ENCODE measurements around the gene LSM14B.

The LSM14B gene

GRCh38 chr20:62139636-62140035 is 17.4 kb downstream of the LSM14B start:
- WGBS = 93% methylated on average over 13 of the region's 13 CpGs
- no peak overlapping the region for H3K4me2 ChIP-seq (ENCODE audit: low read length, poor library complexity, severe bottlenecking)

GRCh38 chr20:62141043-62141396 is 18.7 kb downstream of the LSM14B start:
- no peaks in the 10 kb centered on the region for H3K27me3 ChIP-seq (ENCODE audit: control insufficient read depth in 1 of 2, insufficient read depth in 1 of 2, low read length in 2 of 2)
- no peak for DNase-seq
- peak overlapping the region; percentile 41 for H4K91ac ChIP-seq (ENCODE audit: low read length)
- no peak overlapping the region for H2BK12ac ChIP-seq (ENCODE audit: low read length in 2 of 2)
- peak overlapping the region in 1 of 2 experiments; percentile 93 for H3K4me3 ChIP-seq (ENCODE audit: insufficient read depth in 1 of 2, low read depth in 1 of 2, low read length in 2 of 2)
- H3K9ac ChIP-seq (ENCODE audit: low read length) = peak overlapping the region; percentile 96
- H2AFZ ChIP-seq (ENCODE audit: low read depth, low read length) = no peak overlapping the region
- H3K4me1 ChIP-seq (ENCODE audit: control insufficient read depth, insufficient read depth, low read depth, low read length) = peaks cover 12% of the 10 kb centered on the region
- H4K8ac ChIP-seq (ENCODE audit: low read length) = no peak overlapping the region
- no peak overlapping the region for H2BK15ac ChIP-seq (ENCODE audit: low read depth, poor library complexity, severe bottlenecking)
- H3K36me3 ChIP-seq (ENCODE audit: control insufficient read depth in 1 of 2, insufficient read depth in 2 of 2, low read depth in 1 of 2, low read length in 2 of 2) = peaks cover 47 to 55% of the 10 kb centered on the region in 2 experiments
- H3K4me2 ChIP-seq (ENCODE audit: low read length, poor library complexity, severe bottlenecking) = peak overlapping the region; percentile 44
- H3K23ac ChIP-seq (ENCODE audit: low read length in 2 of 2) = peak overlapping the region in 1 of 2 experiments; percentile 91
- H3K18ac ChIP-seq (ENCODE audit: low read depth in 1 of 2, low read length in 2 of 2) = no peak overlapping the region
- no peak overlapping the region for H2AK5ac ChIP-seq (ENCODE audit: low read length, severe bottlenecking)
- H3K79me1 ChIP-seq (replicated peaks; ENCODE audit: low read length, poor library complexity, severe bottlenecking) = peaks cover 9% of the 10 kb centered on the region
- H2BK5ac ChIP-seq (ENCODE audit: low read depth, low read length, poor library complexity, severe bottlenecking) = no peak overlapping the region
- WGBS = 96% methylated on average over 7 of the region's 7 CpGs
- H3K27ac ChIP-seq (ENCODE audit: low read length, poor library complexity, severe bottlenecking) = no peak overlapping the region
- H2BK120ac ChIP-seq (ENCODE audit: low read depth, low read length) = no peak overlapping the region
- no peaks in the 10 kb centered on the region for H3K9me3 ChIP-seq (ENCODE audit: control insufficient read depth, low read length)
- H3K14ac ChIP-seq (ENCODE audit: low read length in 2 of 2) = no peak overlapping the region
- no peak overlapping the region for H3K4ac ChIP-seq (ENCODE audit: low read depth in 1 of 2, low read length in 2 of 2)

More at GRCh38 chr20:62139636-62140035, 17.4 kb downstream of the LSM14B start:
- no peak overlapping the region for H2AFZ ChIP-seq (ENCODE audit: low read depth, low read length)
- no peak overlapping the region for H3K27ac ChIP-seq (ENCODE audit: low read length, poor library complexity, severe bottlenecking)
- H2BK15ac ChIP-seq (ENCODE audit: low read depth, poor library complexity, severe bottlenecking) = no peak overlapping the region
- H3K36me3 ChIP-seq (ENCODE audit: control insufficient read depth in 1 of 2, insufficient read depth in 2 of 2, low read depth in 1 of 2, low read length in 2 of 2) = peaks cover 52 to 61% of the 10 kb centered on the region in 2 experiments
- no peak overlapping the region for H3K18ac ChIP-seq (ENCODE audit: low read depth in 1 of 2, low read length in 2 of 2)
- peaks cover 11% of the 10 kb centered on the region for H3K4me1 ChIP-seq (ENCODE audit: control insufficient read depth, insufficient read depth, low read depth, low read length)
- H4K91ac ChIP-seq (ENCODE audit: low read length) = no peak overlapping the region
- no peak overlapping the region for H2BK5ac ChIP-seq (ENCODE audit: low read depth, low read length, poor library complexity, severe bottlenecking)
- H3K4me3 ChIP-seq (ENCODE audit: insufficient read depth in 1 of 2, low read depth in 1 of 2, low read length in 2 of 2) = no peak overlapping the region
- no peak for DNase-seq
- no peak overlapping the region for H3K9ac ChIP-seq (ENCODE audit: low read length)
- no peak overlapping the region for H3K14ac ChIP-seq (ENCODE audit: low read length in 2 of 2)
- H2BK120ac ChIP-seq (ENCODE audit: low read depth, low read length) = no peak overlapping the region
- peaks cover 17% of the 10 kb centered on the region for H3K79me1 ChIP-seq (replicated peaks; ENCODE audit: low read length, poor library complexity, severe bottlenecking)
- no peak overlapping the region for H3K23ac ChIP-seq (ENCODE audit: low read length in 2 of 2)
- no peak overlapping the region for H4K8ac ChIP-seq (ENCODE audit: low read length)
- no peaks in the 10 kb centered on the region for H3K27me3 ChIP-seq (ENCODE audit: control insufficient read depth in 1 of 2, insufficient read depth in 1 of 2, low read length in 2 of 2)
- H2AK5ac ChIP-seq (ENCODE audit: low read length, severe bottlenecking) = no peak overlapping the region
- no peak overlapping the region for H3K4ac ChIP-seq (ENCODE audit: low read depth in 1 of 2, low read length in 2 of 2)
- no peak overlapping the region for H2BK12ac ChIP-seq (ENCODE audit: low read length in 2 of 2)
- H3K9me3 ChIP-seq (ENCODE audit: control insufficient read depth, low read length) = no peaks in the 10 kb centered on the region

GRCh38 chr20:62141397-62142251 is 19.3 kb downstream of the LSM14B start:
- no peak overlapping the region for H3K18ac ChIP-seq (ENCODE audit: low read depth in 1 of 2, low read length in 2 of 2)
- peaks cover 9% of the 10 kb centered on the region for H3K79me1 ChIP-seq (replicated peaks; ENCODE audit: low read length, poor library complexity, severe bottlenecking)
- no peak overlapping the region for H2BK120ac ChIP-seq (ENCODE audit: low read depth, low read length)
- 22% methylated on average over 11 of the region's 14 CpGs for WGBS
- no peak overlapping the region for H2AFZ ChIP-seq (ENCODE audit: low read depth, low read length)
- H2BK5ac ChIP-seq (ENCODE audit: low read depth, low read length, poor library complexity, severe bottlenecking) = no peak overlapping the region
- H2AK5ac ChIP-seq (ENCODE audit: low read length, severe bottlenecking) = no peak overlapping the region
- no peaks in the 10 kb centered on the region for H3K27me3 ChIP-seq (ENCODE audit: control insufficient read depth in 1 of 2, insufficient read depth in 1 of 2, low read length in 2 of 2)
- no peak overlapping the region for H4K8ac ChIP-seq (ENCODE audit: low read length)
- peak overlapping the region; percentile 58 for H3K4me2 ChIP-seq (ENCODE audit: low read length, poor library complexity, severe bottlenecking)
- DNase-seq = peak; percentile 76
- H3K9ac ChIP-seq (ENCODE audit: low read length) = peak overlapping the region; percentile 96
- H3K14ac ChIP-seq (ENCODE audit: low read length in 2 of 2) = peak overlapping the region in 1 of 2 experiments; percentile 3
- H3K36me3 ChIP-seq (ENCODE audit: control insufficient read depth in 1 of 2, insufficient read depth in 2 of 2, low read depth in 1 of 2, low read length in 2 of 2) = peaks cover 47 to 53% of the 10 kb centered on the region in 2 experiments
- H3K27ac ChIP-seq (ENCODE audit: low read length, poor library complexity, severe bottlenecking) = peak overlapping the region; percentile 3
- peak overlapping the region in 1 of 2 experiments; percentile 91 for H3K23ac ChIP-seq (ENCODE audit: low read length in 2 of 2)
- H2BK12ac ChIP-seq (ENCODE audit: low read length in 2 of 2) = no peak overlapping the region
- no peak overlapping the region for H2BK15ac ChIP-seq (ENCODE audit: low read depth, poor library complexity, severe bottlenecking)
- no peaks in the 10 kb centered on the region for H3K9me3 ChIP-seq (ENCODE audit: control insufficient read depth, low read length)
- H3K4me1 ChIP-seq (ENCODE audit: control insufficient read depth, insufficient read depth, low read depth, low read length) = peaks cover 12% of the 10 kb centered on the region
- peak overlapping the region; percentile 56 to 93 for H3K4me3 ChIP-seq (ENCODE audit: insufficient read depth in 1 of 2, low read depth in 1 of 2, low read length in 2 of 2)
- peak overlapping the region; percentile 41 for H4K91ac ChIP-seq (ENCODE audit: low read length)
- H3K4ac ChIP-seq (ENCODE audit: low read depth in 1 of 2, low read length in 2 of 2) = no peak overlapping the region

- DNase-seq = no peak
- peak overlapping the region in 1 of 2 experiments; percentile 12 for H2BK12ac ChIP-seq (ENCODE audit: low read length in 2 of 2)
- no peak overlapping the region for H2AK5ac ChIP-seq (ENCODE audit: low read length, severe bottlenecking)
- H4K8ac ChIP-seq (ENCODE audit: low read length) = peak overlapping the region; percentile 90
- H2AFZ ChIP-seq (ENCODE audit: low read depth, low read length) = no peak overlapping the region
- peak overlapping the region; percentile 96 to 98 for H3K18ac ChIP-seq (ENCODE audit: low read depth in 1 of 2, low read length in 2 of 2)
- H3K14ac ChIP-seq (ENCODE audit: low read length in 2 of 2) = peak overlapping the region; percentile 71 to 86
- H2BK120ac ChIP-seq (ENCODE audit: low read depth, low read length) = peak overlapping the region; percentile 96
- H2BK5ac ChIP-seq (ENCODE audit: low read depth, low read length, poor library complexity, severe bottlenecking) = peak overlapping the region; percentile 75
- H3K27me3 ChIP-seq (ENCODE audit: control insufficient read depth in 1 of 2, insufficient read depth in 1 of 2, low read length in 2 of 2) = no peaks in the 10 kb centered on the region
- H3K4me2 ChIP-seq (ENCODE audit: low read length, poor library complexity, severe bottlenecking) = peak overlapping the region; percentile 58
- H3K27ac ChIP-seq (ENCODE audit: low read length, poor library complexity, severe bottlenecking) = peak overlapping the region; percentile 25
- H4K91ac ChIP-seq (ENCODE audit: low read length) = peak overlapping the region; percentile 99
- H3K4me3 ChIP-seq (ENCODE audit: insufficient read depth in 1 of 2, low read depth in 1 of 2, low read length in 2 of 2) = peak overlapping the region; percentile 90 to 93
- 0% methylated on average over 32 of the region's 71 CpGs for WGBS
- H3K79me1 ChIP-seq (replicated peaks; ENCODE audit: low read length, poor library complexity, severe bottlenecking) = peaks cover 8% of the 10 kb centered on the region
- peaks cover 43 to 44% of the 10 kb centered on the region in 2 experiments for H3K36me3 ChIP-seq (ENCODE audit: control insufficient read depth in 1 of 2, insufficient read depth in 2 of 2, low read depth in 1 of 2, low read length in 2 of 2)
- H3K4ac ChIP-seq (ENCODE audit: low read depth in 1 of 2, low read length in 2 of 2) = peak overlapping the region; percentile 68 to 92
- peak overlapping the region; percentile 86 for H2BK15ac ChIP-seq (ENCODE audit: low read depth, poor library complexity, severe bottlenecking)
- H3K4me1 ChIP-seq (ENCODE audit: control insufficient read depth, insufficient read depth, low read depth, low read length) = peaks cover 17% of the 10 kb centered on the region
- peak overlapping the region; percentile 96 for H3K9ac ChIP-seq (ENCODE audit: low read length)
- H3K23ac ChIP-seq (ENCODE audit: low read length in 2 of 2) = peak overlapping the region; percentile 43 to 70
- no peaks in the 10 kb centered on the region for H3K9me3 ChIP-seq (ENCODE audit: control insufficient read depth, low read length)
Observed at GRCh38 chr20:62142252-62143080, 20.2 kb downstream of the LSM14B start.
